GM12891 (cell line): ENCODE measurements around the gene PTPRT.

Experiments used
- PAX5 ChIP-seq: IDR thresholded peaks from 2 replicates; pipeline ENCODE4 v1.6.1; 2011; ENCODE audit warnings: low read length, moderate library complexity, mild to moderate bottlenecking; ENCODE audit not compliant: insufficient read depth, severe bottlenecking
- POLR2A ChIP-seq: IDR thresholded peaks from 2 replicates; pipeline ENCODE4 v1.6.1; 2011; ENCODE audit warnings: low read depth, low read length, control low read depth
- POLR2AphosphoS5 ChIP-seq: IDR thresholded peaks from 2 replicates; pipeline ENCODE4 v1.6.1; 2011; ENCODE audit warnings: low read depth, low read length, control low read depth
- POU2F2 ChIP-seq: IDR thresholded peaks from 2 replicates; pipeline ENCODE4 v1.6.1; 2011; ENCODE audit warnings: low read depth, mild to moderate bottlenecking, control low read depth, low read length, moderate library complexity
- SPI1 ChIP-seq: IDR thresholded peaks from 2 replicates; pipeline ENCODE4 v1.6.1; 2011; ENCODE audit warnings: low read depth, low read length, control low read depth
- TAF1 ChIP-seq: IDR thresholded peaks from 2 replicates; pipeline ENCODE4 v1.6.1; 2011; ENCODE audit warnings: low read depth, low read length, control low read depth

GRCh38 chr20:42361402-42361970 is 828.2 kb downstream of the PTPRT start:
- TF ChIP-seq POLR2AphosphoS5 (no peak), POLR2A (no peak), TAF1 (no peak), SPI1 (no peak), POU2F2 (no peak), PAX5 (no peak)
